ENCODE data around the gene SMYD4. TPM values are rescaled to one million over a fixed set of nuclear protein-coding genes. Genes with fewer than 3 reads are reported as not detected.
"Not testable (repeated sequence)": the region's sequence is repeated elsewhere in the genome, so short reads cannot be mapped to it uniquely, and the experiment has no call there.

The SMYD4 gene
- total and polyA plus RNA-seq, 2 experiments from 2014 or later, result 17.0 to 21.9 TPM

- Histone ChIP-seq H3K9me2 (ENCODE audit: insufficient read depth) (no peaks in the 10 kb centered on the region), H3K4me2 (no peak overlapping the region), H3K4me3 (no peak overlapping the region), H3K4me1 (ENCODE audit: insufficient read depth) (no peaks in the 10 kb centered on the region), H3K36me3 (ENCODE audit: insufficient read depth) (no peaks in the 10 kb centered on the region), H4K20me1 (replicated peaks; ENCODE audit: insufficient read depth) (peaks cover 3% of the 10 kb centered on the region; the same call in 1 of the 2 replicates), H3K79me2 (replicated peaks; ENCODE audit: insufficient read depth) (0 out of 2 replicates have a peak, but pooled peaks cover 11% of the 10 kb centered on the region), H3F3A (replicated peaks; ENCODE audit: low read depth) (no peaks in the 10 kb centered on the region), H2AFZ (no peak overlapping the region), H3K27me3 (ENCODE audit: insufficient read depth) (no peaks in the 10 kb centered on the region), H3K27ac (ENCODE audit: low read depth) (no peak overlapping the region)
- DNase-seq (ENCODE audit: low spot score) (no peak), ATAC-seq (no peak)
- no peak overlapping the region for H3K4me3 Mint-ChIP-seq
- H3K9me3 Mint-ChIP-seq, result no peaks in the 10 kb centered on the region
- peaks cover 33% of the 10 kb centered on the region for H3K36me3 Mint-ChIP-seq (ENCODE audit: low read depth)
- TF ChIP-seq NANOG (IDR thresholded peaks at IDR 0.05; ENCODE audit: borderline replicate concordance) (no peak), ZNF114 (CRISPR knock-in tag; IDR thresholded peaks at IDR 0.05) (no peak), STAT1 (IDR thresholded peaks at IDR 0.05; ENCODE audit: unreplicated experiment) (no peak)
- no peaks in the 10 kb centered on the region; the same call in 2 of the 3 replicates for H3K4me1 Mint-ChIP-seq
- H3K27ac Mint-ChIP-seq, result no peak overlapping the region
- H3K27me3 Mint-ChIP-seq (ENCODE audit: insufficient read depth, low read depth, poor library complexity), result no peaks in the 10 kb centered on the region
Measured at GRCh38 chr17:1813088-1813487, 16.6 kb downstream of the SMYD4 start.

GRCh38 chr17:1810450-1811103 is 19.1 kb downstream of the SMYD4 start:
- Histone ChIP-seq H3K4me2 (no peak overlapping the region), H2AFZ (no peak overlapping the region), H3F3A (replicated peaks; ENCODE audit: low read depth) (no peaks in the 10 kb centered on the region), H3K27ac (ENCODE audit: low read depth) (no peak overlapping the region), H3K79me2 (replicated peaks; ENCODE audit: insufficient read depth) (0 out of 2 replicates have a peak, but pooled peaks cover 6% of the 10 kb centered on the region), H3K9me2 (ENCODE audit: insufficient read depth) (no peaks in the 10 kb centered on the region), H3K36me3 (ENCODE audit: insufficient read depth) (no peaks in the 10 kb centered on the region), H3K4me1 (ENCODE audit: insufficient read depth) (no peaks in the 10 kb centered on the region), H3K27me3 (ENCODE audit: insufficient read depth) (no peaks in the 10 kb centered on the region), H4K20me1 (replicated peaks; ENCODE audit: insufficient read depth) (peaks cover 12% of the 10 kb centered on the region), H3K4me3 (no peak overlapping the region)
- Mint-ChIP-seq H3K4me3 (no peak overlapping the region), H3K9me3 (no peaks in the 10 kb centered on the region), H3K27me3 (ENCODE audit: insufficient read depth, low read depth, poor library complexity) (no peaks in the 10 kb centered on the region), H3K27ac (no peak overlapping the region), H3K4me1 (no peaks in the 10 kb centered on the region; the same call in 2 of the 3 replicates), H3K36me3 (ENCODE audit: low read depth) (peaks cover 19% of the 10 kb centered on the region)
- TF ChIP-seq CTCF (conservative IDR thresholded peaks at IDR 0.05; ENCODE audit: low read depth in 2 of 2), result no peak
- TF ChIP-seq EZH2phosphoT487 (IDR thresholded peaks at IDR 0.05; ENCODE audit: unreplicated experiment), result no peak
- TF ChIP-seq JUNB (IDR thresholded peaks at IDR 0.05; ENCODE audit: unreplicated experiment), result no peak
- TF ChIP-seq NANOG (IDR thresholded peaks at IDR 0.05; ENCODE audit: borderline replicate concordance), result no peak
- no peak for TF ChIP-seq ZNF462 (CRISPR knock-in tag; IDR thresholded peaks at IDR 0.05)
- TF ChIP-seq CREB1 (CRISPR knock-in tag; IDR thresholded peaks at IDR 0.05; ENCODE audit: low read depth), result no peak
- TF ChIP-seq EZH2 (IDR thresholded peaks at IDR 0.05; ENCODE audit: low read depth, unreplicated experiment), result no peak
- ATAC-seq (no peak), DNase-seq (ENCODE audit: low spot score) (no peak)

GRCh38 chr17:1809815-1810214 is 19.9 kb downstream of the SMYD4 start:
- not testable (repeated sequence) for H3K9me2 ChIP-seq (ENCODE audit: insufficient read depth); ATAC-seq; H3K27ac Mint-ChIP-seq; H3K27me3 Mint-ChIP-seq (ENCODE audit: insufficient read depth, low read depth, poor library complexity); H2AFZ ChIP-seq; H3K27ac ChIP-seq (ENCODE audit: low read depth); H3K79me2 ChIP-seq (replicated peaks; ENCODE audit: insufficient read depth); DNase-seq (ENCODE audit: low spot score); H3K4me1 ChIP-seq (ENCODE audit: insufficient read depth); H3K27me3 ChIP-seq (ENCODE audit: insufficient read depth); H3K4me3 ChIP-seq; H3K36me3 ChIP-seq (ENCODE audit: insufficient read depth); H3K4me3 Mint-ChIP-seq; H3F3A ChIP-seq (replicated peaks; ENCODE audit: low read depth); H3K4me2 ChIP-seq; H3K9me3 Mint-ChIP-seq; H3K4me1 Mint-ChIP-seq
- peaks cover 16% of the 10 kb centered on the region for H4K20me1 ChIP-seq (replicated peaks; ENCODE audit: insufficient read depth)
- peaks cover 21% of the 10 kb centered on the region for H3K36me3 Mint-ChIP-seq (ENCODE audit: low read depth)
